ENCODE measurements around the gene EXT2.

Gene EXT2

GRCh38 chr11:44162004-44162403, 66.5 kb downstream of the EXT2 start:
- no peak for FAIRE-seq

DNA sequence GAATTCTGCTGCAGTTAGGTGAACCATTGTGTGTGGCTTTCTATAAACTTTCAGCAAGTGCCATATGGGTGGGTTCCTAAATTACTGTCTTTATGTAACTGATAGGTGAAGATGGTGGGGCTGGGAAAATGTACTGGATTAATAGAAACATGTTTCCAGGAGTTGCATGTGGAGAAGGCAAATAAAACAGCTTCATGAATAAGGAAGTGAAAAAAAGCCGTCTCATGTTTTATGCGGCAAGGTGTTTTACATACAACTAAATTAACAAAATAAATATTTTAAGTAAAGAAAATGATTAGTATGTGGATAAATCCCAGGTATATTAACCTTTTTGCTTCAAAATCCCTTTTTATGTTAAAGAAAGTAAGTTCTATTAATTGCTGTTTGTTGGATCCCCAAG, 67.2 kb downstream of the EXT2 start:
- DNase-seq (ENCODE audit: insufficient read length, low spot score) (no peak), FAIRE-seq (no peak)

More at GRCh38 chr11:44162004-44162403, 66.5 kb downstream of the EXT2 start:
- DNase-seq (ENCODE audit: insufficient read length, low spot score): no peak

DNA sequence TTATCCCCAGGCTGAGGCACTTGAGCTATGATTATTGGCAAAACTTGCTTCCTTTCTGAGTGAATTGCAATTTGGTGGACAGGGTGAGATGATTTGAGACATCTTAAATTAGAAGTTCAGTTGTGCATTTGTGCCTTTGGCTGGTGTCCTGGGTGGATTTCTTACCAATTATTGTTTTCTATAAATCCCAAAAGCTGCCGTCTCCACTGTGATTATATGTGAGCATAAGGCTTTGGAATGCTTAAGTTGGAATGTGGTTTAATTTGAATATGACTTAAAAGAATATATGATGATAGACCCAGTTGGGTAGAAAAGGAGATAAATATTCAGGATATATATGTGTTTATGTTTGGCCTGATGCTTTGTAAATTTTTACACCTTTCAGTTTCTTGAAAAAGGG, 70.0 kb downstream of the EXT2 start:
- DNase-seq (ENCODE audit: insufficient read length, low spot score) (no peak), FAIRE-seq (no peak)

- no peak for FAIRE-seq
- no peak for DNase-seq (ENCODE audit: insufficient read length, low spot score)
Measured at GRCh38 chr11:44167046-44167445, 71.6 kb downstream of the EXT2 start.

DNA sequence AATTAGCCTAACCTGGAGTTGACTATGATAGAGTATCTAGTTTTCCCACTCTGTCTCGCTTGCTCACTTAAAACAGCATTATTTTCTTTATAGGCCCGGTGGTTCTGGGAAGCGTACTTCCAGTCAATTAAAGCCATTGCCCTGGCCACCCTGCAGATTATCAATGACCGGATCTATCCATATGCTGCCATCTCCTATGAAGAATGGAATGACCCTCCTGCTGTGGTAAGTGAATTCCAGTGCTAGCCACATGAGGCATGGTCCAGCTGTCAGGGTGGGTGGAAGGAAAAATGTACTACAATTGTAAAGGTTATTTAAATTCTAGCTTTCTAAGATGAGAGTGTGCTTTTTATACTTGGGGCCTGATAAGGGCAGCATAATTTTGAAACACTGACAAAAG, 76.0 kb downstream of the EXT2 start:
- no peak for DNase-seq (ENCODE audit: insufficient read length, low spot score)
- peak; percentile 38 for FAIRE-seq

GRCh38 chr11:44172966-44173365, 77.5 kb downstream of the EXT2 start:
- FAIRE-seq (no peak), DNase-seq (ENCODE audit: insufficient read length, low spot score) (no peak)

GRCh38 chr11:44174842-44175241, 79.4 kb downstream of the EXT2 start:
- DNase-seq (ENCODE audit: insufficient read length, low spot score): no peak

DNA sequence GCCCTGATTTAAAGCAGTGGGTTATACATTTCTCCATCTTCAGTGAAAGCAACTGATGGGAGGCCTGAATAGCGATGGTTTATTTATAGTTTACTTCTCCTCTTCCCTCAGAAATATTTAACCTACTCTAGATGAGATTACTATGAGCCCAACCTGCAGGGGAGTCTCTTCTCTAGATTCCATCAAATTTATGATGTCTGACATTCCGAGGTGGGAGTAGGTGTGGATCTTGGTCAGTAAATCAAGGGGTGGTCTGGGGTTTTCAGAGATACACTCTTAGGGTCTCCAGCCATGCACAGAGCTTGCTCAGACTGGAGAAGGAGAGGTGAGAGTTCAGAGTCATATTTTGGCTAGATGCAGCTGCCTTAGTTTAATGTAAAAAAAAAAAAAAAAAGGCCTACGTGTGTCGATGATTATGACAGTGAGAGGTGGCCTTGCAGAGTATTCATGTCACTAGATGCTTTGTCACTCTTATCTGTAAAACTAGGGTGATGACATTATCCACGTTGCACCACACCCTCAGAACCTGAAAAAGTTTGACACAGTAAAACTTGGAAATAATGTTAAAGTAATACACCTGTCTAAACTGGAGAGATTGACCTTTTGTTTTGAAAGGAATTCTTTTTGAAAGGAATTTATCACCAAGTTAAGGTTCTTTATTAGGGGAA, 81.2 kb downstream of the EXT2 start:
- FAIRE-seq (no peak), DNase-seq (ENCODE audit: insufficient read length, low spot score) (no peak)

More at GRCh38 chr11:44174842-44175241, 79.4 kb downstream of the EXT2 start:
- no peak for FAIRE-seq

GRCh38 chr11:44177905-44178304, 82.4 kb downstream of the EXT2 start:
- FAIRE-seq: no peak
- DNase-seq (ENCODE audit: insufficient read length, low spot score): no peak

GRCh38 chr11:44178381-44178780, 82.9 kb downstream of the EXT2 start:
- DNase-seq (ENCODE audit: insufficient read length, low spot score) (peak; percentile 60), FAIRE-seq (peak; percentile 42)

DNA sequence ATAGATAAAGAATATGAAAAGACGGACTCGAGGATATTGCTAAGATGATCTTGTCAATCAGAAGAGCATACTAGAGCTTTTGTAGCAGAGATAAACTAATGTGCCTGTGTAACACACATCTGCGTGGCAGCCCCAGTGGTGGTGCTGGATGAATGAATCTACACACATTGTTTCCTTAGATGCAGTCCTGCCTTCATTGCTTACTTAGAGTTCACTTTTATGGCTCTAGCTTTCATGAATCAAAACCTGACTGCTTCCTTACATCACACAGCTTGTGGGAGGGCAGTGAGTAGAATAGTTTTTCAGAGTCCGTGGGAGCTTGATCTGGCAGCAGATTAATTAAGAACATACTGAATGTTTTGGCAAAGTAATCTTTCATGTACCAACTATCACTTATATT, 83.7 kb downstream of the EXT2 start:
- FAIRE-seq: no peak
- DNase-seq (ENCODE audit: insufficient read length, low spot score): no peak

DNA sequence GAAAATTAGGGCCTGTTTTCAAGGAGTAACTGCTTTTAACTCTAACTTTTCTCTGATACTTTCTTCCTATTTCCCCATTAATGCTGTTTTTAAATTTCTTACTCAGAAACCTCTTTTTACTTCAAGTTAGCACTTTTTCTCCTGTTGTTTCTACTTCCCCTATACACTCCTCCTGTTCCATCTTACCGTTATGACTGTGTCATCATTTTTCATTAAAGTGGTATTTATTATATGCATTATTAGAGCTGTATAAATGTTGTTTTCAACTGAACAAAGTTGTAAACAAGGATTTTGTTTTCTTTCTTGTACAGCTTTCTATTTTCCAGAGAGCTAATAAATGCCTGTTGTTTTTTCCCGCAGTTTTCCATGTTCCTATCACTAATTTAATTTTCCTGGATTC, 84.6 kb downstream of the EXT2 start:
- DNase-seq (ENCODE audit: insufficient read length, low spot score): no peak
- FAIRE-seq: no peak

DNA sequence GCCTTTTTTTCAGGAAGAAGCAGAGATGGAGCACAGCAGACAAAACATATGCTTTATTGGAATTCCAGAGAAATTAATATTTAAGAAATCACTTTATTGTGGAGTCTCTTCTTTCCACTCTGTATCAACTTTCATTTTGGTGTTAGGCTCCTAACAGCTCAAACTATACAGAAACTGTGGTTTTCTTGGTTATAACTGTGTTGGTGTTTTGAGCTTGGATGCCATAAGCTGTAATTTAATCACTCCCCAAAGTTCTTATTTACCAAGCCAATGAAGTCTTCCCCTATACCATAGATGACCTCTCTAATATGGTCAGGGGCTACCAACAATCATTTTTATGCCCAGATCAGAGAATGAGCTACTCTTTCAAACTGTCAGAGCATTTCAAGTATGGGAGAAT, 90.0 kb downstream of the EXT2 start:
- FAIRE-seq (no peak), DNase-seq (ENCODE audit: insufficient read length, low spot score) (no peak)

GRCh38 chr11:44186321-44186930, 90.9 kb downstream of the EXT2 start:
- DNase-seq (ENCODE audit: insufficient read length, low spot score) (no peak), FAIRE-seq (no peak)

GRCh38 chr11:44188643-44189042, 93.2 kb downstream of the EXT2 start:
- no peak for FAIRE-seq

GRCh38 chr11:44189986-44190882, 94.8 kb downstream of the EXT2 start:
- DNase-seq (ENCODE audit: insufficient read length, low spot score): no peak
- no peak for FAIRE-seq

More at GRCh38 chr11:44188643-44189042, 93.2 kb downstream of the EXT2 start:
- DNase-seq (ENCODE audit: insufficient read length, low spot score): no peak

- FAIRE-seq: no peak
- no peak for DNase-seq (ENCODE audit: insufficient read length, low spot score)
Measured at GRCh38 chr11:44190883-44191230, 95.4 kb downstream of the EXT2 start.

DNA sequence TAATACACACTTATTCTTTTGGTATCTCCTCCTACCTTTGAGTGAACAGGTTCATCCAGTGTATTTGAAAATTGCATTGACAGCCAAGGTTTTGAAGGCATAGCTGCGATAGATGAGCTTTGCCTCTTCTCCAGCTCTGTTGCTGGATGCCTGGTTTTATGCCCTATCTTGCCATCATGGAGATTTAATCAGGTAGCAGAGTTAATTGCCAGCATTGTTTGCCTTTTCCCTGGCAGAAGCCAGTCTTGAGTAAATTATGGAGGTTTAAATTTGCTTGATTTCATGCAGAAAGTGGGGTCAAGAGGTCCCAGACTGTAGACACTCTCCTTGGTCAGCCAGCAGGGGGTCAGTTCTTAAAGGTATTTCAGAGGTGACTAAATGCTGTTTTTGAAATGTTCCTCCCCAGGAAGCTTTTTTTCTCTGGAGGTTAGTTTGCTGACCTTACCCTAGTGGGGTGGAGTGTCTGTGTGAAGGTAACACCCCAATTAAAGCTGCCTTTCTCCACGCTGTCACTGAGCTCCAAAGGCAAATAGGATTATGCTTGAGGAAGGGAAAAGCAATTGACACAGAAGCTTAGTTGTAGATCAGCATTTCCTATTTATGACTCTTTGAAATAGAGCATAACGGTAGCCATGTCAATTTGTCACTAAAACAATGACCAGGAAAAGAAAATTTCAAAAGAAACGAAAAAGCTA, 96.0 kb downstream of the EXT2 start:
- DNase-seq (ENCODE audit: insufficient read length, low spot score): no peak

DNA sequence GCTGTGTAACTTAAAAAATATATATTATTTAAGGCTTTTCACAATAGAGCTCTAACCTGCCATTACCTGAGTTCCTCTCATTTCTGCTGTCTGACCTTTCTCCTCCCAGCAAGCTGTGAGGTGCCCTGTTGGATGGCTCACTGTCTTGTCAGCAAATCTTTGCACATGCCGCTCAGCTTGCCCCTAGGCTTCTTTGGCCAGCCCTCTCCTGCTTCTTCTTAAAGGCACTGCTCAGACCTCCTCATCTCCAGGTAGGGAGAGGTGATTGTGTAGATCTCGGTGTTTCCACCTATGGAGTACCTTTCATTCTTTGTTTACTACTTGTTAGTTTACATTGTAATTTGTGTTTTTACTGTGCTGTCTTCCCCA, 96.5 kb downstream of the EXT2 start:
- DNase-seq (ENCODE audit: insufficient read length, low spot score): no peak
- FAIRE-seq: no peak

More for the DNA sequence above, 96.0 kb downstream of the EXT2 start:
- no peak for FAIRE-seq

- FAIRE-seq: no peak
- DNase-seq (ENCODE audit: insufficient read length, low spot score): no peak
Measured at GRCh38 chr11:44192462-44193100, 97.1 kb downstream of the EXT2 start.

DNA sequence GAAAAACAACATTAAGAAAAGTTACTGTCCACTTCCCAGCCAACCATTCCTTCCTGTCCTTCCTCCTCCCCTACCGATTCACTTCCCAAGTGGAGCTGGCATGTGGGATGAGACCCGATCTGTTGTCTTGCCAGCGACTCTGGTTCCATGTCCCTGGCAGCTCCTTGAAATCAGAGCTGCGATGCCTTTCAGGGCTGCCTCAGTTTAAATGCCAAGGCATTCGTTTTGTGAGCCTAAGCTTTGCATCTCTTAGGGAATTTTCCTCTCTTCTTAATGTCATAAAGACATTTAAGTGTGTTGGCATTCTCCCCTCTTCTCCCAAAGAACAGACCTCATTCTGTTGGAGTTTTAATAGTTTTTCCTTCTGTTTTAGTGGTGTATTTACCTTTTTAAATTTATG, 98.4 kb downstream of the EXT2 start:
- DNase-seq (ENCODE audit: insufficient read length, low spot score) (no peak), FAIRE-seq (no peak)
